ENCODE data around the gene TSPYL1. TPM values are rescaled to one million over a fixed set of nuclear protein-coding genes. Genes with fewer than 3 reads are reported as not detected.
A peak's percentile ranks its signal among the peaks of the same experiment; 100 is the strongest.

Gene TSPYL1
- total and polyA plus RNA-seq, 9 of the 15 experiments (the other 6 are each of a cell fraction or from before 2014, with no cell fraction given), result 23.1 to 56.8 (median 37.9) TPM

DNA sequence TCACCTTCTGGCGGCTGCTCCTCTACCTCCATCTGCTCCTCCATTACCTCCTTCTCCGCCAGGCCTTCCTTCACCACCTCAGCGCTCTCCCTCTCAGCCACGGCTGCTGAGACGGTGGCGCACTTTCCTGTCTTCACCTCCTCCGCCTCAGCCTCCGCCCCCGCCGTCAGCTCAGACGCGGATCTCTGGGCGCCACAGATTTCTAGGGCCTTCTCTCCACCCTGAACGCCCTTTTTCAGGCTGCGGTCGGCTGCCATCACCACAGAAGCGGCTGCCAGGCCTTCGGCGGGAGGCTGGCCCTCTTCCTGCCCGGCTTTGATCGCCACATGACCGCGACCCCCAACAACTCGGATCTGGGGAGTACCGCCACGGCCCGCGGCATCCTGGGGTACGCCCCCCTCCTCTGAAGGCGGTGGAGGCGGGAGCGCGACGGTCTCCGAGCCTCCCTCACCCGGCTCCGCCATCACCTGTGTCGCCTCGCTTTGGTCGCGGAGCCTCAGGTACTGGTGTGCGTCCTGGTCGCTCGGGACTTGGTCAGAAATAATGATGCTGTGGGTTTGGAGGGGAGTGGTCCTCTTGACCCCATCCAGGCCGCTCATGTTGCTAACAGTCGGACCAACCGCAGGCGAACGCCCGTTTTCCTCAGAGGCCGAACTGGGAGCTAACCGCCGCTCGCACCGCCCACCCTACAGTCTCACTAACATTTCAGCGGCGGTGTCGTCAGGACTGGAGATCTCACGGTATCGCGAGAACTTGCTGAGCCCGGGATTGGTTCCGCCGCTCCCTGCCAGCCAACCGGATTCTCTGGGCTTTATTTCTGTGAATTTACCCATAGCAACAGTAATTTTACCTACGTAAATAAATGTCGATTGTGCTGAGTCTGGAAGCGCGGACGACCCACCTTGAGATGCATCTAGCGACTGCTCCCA lies at the start of gene TSPYL1 (continued):
- TF ChIP-seq ZSCAN32 (CRISPR knock-in tag; IDR thresholded peaks at IDR 0.05) (0 out of 2 replicates have a peak, but pooled peaks have one; percentile 42), POLR2A (conservative IDR thresholded peaks at IDR 0.05) (peak; percentile 95), STAT5A (IDR thresholded peaks at IDR 0.05; ENCODE audit: borderline replicate concordance, low read length) (no peak), CHCHD3 (CRISPR knock-in tag; IDR thresholded peaks at IDR 0.05) (0 out of 2 replicates have a peak, but pooled peaks have one; percentile 33), GABPB1 (CRISPR knock-in tag; IDR thresholded peaks at IDR 0.05) (peak; percentile 74), PHF21A (IDR thresholded peaks at IDR 0.05; ENCODE audit: borderline replicate concordance, low read depth) (peak; percentile 59; the same call in 1 of the 2 replicates), NFRKB (IDR thresholded peaks at IDR 0.05; ENCODE audit: low read depth) (peak; percentile 78; the same call in 1 of the 2 replicates), RFX1 (IDR thresholded peaks at IDR 0.05) (peak; percentile 86), TCFL5 (CRISPR knock-in tag; conservative IDR thresholded peaks at IDR 0.05) (no peak), TEAD1 (CRISPR knock-in tag; IDR thresholded peaks at IDR 0.05) (peak in 1 of 2 experiments; percentile 74; a peak in 2 of 4 replicates), SP2 (IDR thresholded peaks at IDR 0.05; ENCODE audit: extremely low read depth, low read depth, low read length, poor library complexity, severe bottlenecking) (no peak), COPS2 (conservative IDR thresholded peaks at IDR 0.05) (no peak), PTBP1 (IDR thresholded peaks at IDR 0.05; ENCODE audit: low read depth, low read length) (0 out of 2 replicates have a peak, but pooled peaks have one; percentile 74), FOXP1 (CRISPR knock-in tag; IDR thresholded peaks at IDR 0.05) (peak; percentile 88; the same call in 1 of the 2 replicates), MAFF (IDR thresholded peaks at IDR 0.05; ENCODE audit: low read length) (peak; percentile 35), NEUROD1 (IDR thresholded peaks at IDR 0.05; ENCODE audit: borderline replicate concordance, low read depth, low read length, partially characterized antibody) (peak; percentile 57), LCOR (CRISPR knock-in tag; IDR thresholded peaks at IDR 0.05) (peak; percentile 25; the same call in 1 of the 2 replicates), NFIC (IDR thresholded peaks at IDR 0.05) (peak; percentile 10; the same call in 1 of the 2 replicates), HDAC1 (IDR thresholded peaks at IDR 0.05) (peak in 1 of 2 experiments; percentile 83; a peak in 2 of 4 replicates), ERF (CRISPR knock-in tag; IDR thresholded peaks at IDR 0.05) (0 out of 2 replicates have a peak, but pooled peaks have one; percentile 70), TBP (optimal IDR thresholded peaks at IDR 0.05; ENCODE audit: low read depth, low read length) (peak; percentile 91), SIN3A (IDR thresholded peaks at IDR 0.05; ENCODE audit: borderline replicate concordance in 2 of 2, control insufficient read depth in 1 of 2, low read depth in 2 of 2, low read length in 2 of 2) (peak in 1 of 2 experiments; percentile 64; a peak in 1 of 4 replicates)
- TF ChIP-seq, protein P1, sequence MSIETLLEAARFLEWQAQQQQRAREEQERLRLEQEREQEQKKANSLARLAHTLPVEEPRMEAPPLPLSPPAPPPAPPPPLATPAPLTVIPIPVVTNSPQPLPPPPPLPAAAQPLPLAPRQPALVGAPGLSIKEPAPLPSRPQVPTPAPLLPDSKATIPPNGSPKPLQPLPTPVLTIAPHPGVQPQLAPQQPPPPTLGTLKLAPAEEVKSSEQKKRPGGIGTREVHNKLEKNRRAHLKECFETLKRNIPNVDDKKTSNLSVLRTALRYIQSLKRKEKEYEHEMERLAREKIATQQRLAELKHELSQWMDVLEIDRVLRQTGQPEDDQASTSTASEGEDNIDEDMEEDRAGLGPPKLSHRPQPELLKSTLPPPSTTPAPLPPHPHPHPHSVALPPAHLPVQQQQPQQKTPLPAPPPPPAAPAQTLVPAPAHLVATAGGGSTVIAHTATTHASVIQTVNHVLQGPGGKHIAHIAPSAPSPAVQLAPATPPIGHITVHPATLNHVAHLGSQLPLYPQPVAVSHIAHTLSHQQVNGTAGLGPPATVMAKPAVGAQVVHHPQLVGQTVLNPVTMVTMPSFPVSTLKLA (conservative IDR thresholded peaks at IDR 0.05), result peak; percentile 44 to 63; a peak in 3 of 4 replicates
- TF ChIP-seq, protein P2, sequence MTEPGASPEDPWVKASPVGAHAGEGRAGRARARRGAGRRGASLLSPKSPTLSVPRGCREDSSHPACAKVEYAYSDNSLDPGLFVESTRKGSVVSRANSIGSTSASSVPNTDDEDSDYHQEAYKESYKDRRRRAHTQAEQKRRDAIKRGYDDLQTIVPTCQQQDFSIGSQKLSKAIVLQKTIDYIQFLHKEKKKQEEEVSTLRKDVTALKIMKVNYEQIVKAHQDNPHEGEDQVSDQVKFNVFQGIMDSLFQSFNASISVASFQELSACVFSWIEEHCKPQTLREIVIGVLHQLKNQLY (CRISPR knock-in tag; conservative IDR thresholded peaks at IDR 0.05), result peak in 1 of 2 experiments; percentile 86; a peak in 1 of 4 replicates
- TF ChIP-seq, protein P3, sequence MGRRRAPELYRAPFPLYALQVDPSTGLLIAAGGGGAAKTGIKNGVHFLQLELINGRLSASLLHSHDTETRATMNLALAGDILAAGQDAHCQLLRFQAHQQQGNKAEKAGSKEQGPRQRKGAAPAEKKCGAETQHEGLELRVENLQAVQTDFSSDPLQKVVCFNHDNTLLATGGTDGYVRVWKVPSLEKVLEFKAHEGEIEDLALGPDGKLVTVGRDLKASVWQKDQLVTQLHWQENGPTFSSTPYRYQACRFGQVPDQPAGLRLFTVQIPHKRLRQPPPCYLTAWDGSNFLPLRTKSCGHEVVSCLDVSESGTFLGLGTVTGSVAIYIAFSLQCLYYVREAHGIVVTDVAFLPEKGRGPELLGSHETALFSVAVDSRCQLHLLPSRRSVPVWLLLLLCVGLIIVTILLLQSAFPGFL (CRISPR knock-in tag; IDR thresholded peaks at IDR 0.05), result no peak

All from K562 (cell line).